Ectodermal cell (in vitro differentiated cells): ENCODE results near the gene RBM47.
"Not testable (repeated sequence)": the region's sequence is repeated elsewhere in the genome, so short reads cannot be mapped to it uniquely, and the experiment has no call there.

ENCODE experiments used
- H3K27ac ChIP-seq: 2 replicates; pipeline ENCODE4 v1.7.0; 2013; ENCODE audit warnings: mild to moderate bottlenecking, low read depth, low read length; ENCODE audit not compliant: insufficient read depth, poor library complexity, severe bottlenecking
- H3K27me3 ChIP-seq: 2 replicates; pipeline ENCODE4 v1.7.0; 2013; ENCODE audit warnings: mild to moderate bottlenecking, low read length; ENCODE audit not compliant: insufficient read depth, control insufficient read depth, poor library complexity, severe bottlenecking
- H3K36me3 ChIP-seq: one replicate; pipeline ENCODE4 v1.7.0; 2013; ENCODE audit warnings: low read length; ENCODE audit not compliant: control insufficient read depth, insufficient read depth
- H3K4me1 ChIP-seq: one replicate; pipeline ENCODE4 v1.7.0; 2013; ENCODE audit warnings: low read length; ENCODE audit not compliant: control insufficient read depth, insufficient read depth
- H3K4me3 ChIP-seq: 2 replicates; pipeline ENCODE4 v1.7.0; 2013; ENCODE audit warnings: low read depth, low read length, control low read depth; ENCODE audit not compliant: insufficient read depth
- H3K9me3 ChIP-seq: 2 replicates; pipeline ENCODE4 v1.7.0; 2013; ENCODE audit warnings: mild to moderate bottlenecking, low read length, moderate library complexity; ENCODE audit not compliant: control insufficient read depth
- WGBS, 2 experiments: methylation state at CpG; one replicate each; pipeline ENCODE4 v1.1.7; 2013; ENCODE audit warnings: missing lambda C conversion rate in 2 of 2; 5-methylcytosine and 5-hydroxymethylcytosine counted together

Gene RBM47

DNA sequence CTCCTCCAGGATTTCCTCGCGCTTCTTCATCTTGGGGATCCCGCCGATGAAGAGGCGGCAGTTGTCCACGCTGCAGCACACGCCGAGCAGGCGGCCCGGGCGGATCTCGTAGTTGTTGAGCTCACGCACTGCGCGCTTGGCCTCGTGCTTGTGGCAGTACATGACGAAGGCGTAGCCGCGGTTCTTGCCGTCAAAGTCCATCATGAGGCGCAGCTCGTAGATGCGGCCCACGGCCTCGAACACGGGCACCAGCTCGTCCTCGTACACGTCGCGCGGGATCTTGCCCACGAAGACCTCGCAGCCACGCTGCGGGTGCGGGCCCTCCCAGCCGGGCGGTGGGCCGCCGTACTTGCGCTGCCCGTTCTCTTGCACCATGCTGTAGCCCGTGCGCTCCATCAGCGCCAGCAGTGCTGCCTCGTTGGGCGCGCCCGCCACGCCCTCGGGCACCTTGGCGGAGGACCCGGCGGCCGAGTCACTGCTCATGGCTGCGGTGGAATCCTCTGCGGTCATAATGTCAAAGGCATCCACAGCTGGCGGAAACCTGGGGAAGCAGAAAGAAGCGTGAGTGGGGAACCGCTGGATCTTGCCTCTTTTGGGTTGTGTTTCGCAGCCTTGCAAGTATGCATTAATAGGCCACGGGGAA, 191.2 kb downstream of the RBM47 start:
- WGBS, 2 experiments, result 95% methylated on average over 64 of the region's 64 CpGs
- no peak overlapping the region for H3K27ac ChIP-seq
- no peaks in the 10 kb centered on the region for H3K27me3 ChIP-seq
- H3K4me1 ChIP-seq, result no peaks in the 10 kb centered on the region
- no peaks in the 10 kb centered on the region for H3K9me3 ChIP-seq
- no peak overlapping the region for H3K4me3 ChIP-seq
- H3K36me3 ChIP-seq, result no peaks in the 10 kb centered on the region

DNA sequence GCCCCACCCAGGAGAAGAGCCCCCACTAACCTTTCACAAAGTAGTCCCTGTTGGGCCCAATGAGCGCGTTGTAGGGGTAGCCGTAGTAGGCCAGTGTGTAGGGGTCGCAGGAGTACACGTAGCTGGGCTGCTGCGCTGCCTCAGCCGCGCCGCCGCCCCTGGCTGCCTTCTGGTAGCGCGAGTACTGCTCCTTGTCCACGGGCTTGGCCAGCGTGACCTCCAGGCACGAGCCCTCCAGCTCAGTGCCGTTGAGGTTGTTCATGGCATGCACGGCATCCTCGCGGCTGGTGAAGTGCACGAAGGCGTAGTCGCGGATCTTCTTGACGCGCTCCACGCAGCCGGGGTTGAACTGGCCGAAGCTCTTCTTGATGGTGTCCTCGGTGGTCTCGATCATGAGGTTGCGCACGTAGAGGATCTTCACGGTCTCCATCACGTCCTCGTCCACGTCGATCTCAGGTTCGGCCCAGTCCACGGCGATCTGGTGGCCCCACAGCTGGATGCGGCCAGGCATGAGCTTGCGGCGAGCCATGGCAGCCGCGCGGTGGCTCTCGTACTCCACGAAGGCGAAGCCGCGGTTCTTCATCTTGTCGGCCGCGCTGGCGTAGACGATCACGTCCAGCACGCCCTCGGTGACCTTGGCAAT, 191.8 kb downstream of the RBM47 start:
- Histone ChIP-seq H3K27ac (no peak overlapping the region), H3K36me3 (no peaks in the 10 kb centered on the region), H3K27me3 (no peaks in the 10 kb centered on the region), H3K4me1 (no peaks in the 10 kb centered on the region), H3K4me3 (no peak overlapping the region), H3K9me3 (no peaks in the 10 kb centered on the region)
- 96 to 97% methylated on average over 59 of the region's 59 CpGs for WGBS, 2 experiments

DNA sequence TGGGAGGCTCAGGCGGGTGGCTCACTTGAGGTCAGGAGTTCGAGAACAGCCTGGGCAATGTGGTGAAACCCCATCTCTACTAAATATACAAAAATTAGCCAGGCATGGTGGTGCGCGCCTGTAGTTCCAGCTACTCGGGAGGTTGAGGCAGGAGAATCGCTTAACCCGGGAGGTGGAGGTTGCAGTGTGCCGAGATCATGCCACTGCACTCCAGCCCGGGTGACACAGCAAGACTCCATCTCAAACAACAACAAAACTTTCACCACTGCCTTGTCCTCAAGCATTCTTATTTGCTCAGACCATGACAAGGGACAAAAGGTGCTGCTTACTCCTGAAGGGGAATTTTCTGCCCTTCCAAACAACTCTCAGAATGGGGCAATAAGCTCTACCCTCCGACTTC, 194.4 kb downstream of the RBM47 start:
- 87 to 90% methylated on average over 10 of the region's 10 CpGs for WGBS, 2 experiments
- not testable (repeated sequence) for H3K27ac ChIP-seq, H3K4me1 ChIP-seq, H3K27me3 ChIP-seq, H3K4me3 ChIP-seq, H3K36me3 ChIP-seq, H3K9me3 ChIP-seq

DNA sequence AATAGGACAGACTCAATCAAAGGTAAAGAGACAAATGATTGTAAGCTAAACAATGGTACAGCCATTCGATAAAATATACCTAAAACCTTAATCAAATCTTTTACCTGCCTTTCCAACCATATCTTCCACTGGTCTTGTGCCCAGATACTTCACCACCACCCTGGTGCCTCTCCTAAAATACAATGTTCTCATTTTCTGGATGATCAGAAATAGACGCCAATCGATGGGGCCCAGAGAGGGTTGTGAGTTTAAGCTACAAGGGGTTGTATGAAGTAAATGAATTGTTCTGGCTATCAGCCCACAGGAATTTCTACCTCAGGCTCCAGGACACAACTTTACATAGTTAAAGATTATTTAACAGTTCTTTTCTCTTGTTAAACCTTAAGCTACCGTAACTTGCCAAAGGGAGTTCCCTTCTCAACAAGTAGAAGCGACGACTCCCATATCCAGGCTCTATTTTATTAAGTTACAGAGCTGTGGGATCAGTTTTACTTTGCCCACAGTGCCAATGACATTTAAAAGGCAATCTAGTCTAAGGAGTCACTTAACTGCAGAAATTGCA, 195.5 kb downstream of the RBM47 start:
- WGBS, 2 experiments, result 95 to 99% methylated on average over 5 to 6 of the region's 6 CpGs
- Histone ChIP-seq H3K9me3 (no peaks in the 10 kb centered on the region), H3K4me1 (no peaks in the 10 kb centered on the region), H3K27me3 (no peaks in the 10 kb centered on the region), H3K36me3 (no peaks in the 10 kb centered on the region), H3K27ac (no peak overlapping the region), H3K4me3 (no peak overlapping the region)

DNA sequence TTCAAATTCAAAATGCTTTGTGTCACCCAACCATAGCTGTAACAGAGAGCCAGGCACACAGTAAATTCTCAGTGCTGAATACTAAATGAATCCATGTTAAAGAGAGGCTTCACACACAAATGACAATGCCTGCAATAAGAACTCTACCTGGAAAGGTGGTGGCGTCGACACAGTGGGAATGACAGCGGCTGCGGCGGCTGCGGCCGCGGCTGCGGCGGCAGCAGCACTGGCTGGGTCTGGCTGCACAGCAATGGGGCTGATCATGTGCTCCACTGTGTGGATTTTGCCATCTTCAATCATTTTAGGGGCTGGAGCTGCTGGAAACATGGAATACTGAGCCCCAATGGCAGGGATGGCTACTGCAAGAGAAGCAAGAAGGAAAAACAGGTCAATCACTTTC, 197.2 kb downstream of the RBM47 start:
- Histone ChIP-seq H3K36me3 (no peaks in the 10 kb centered on the region), H3K27ac (no peak overlapping the region)
- WGBS, 2 experiments, result 95 to 98% methylated on average over 10 of the region's 10 CpGs

DNA sequence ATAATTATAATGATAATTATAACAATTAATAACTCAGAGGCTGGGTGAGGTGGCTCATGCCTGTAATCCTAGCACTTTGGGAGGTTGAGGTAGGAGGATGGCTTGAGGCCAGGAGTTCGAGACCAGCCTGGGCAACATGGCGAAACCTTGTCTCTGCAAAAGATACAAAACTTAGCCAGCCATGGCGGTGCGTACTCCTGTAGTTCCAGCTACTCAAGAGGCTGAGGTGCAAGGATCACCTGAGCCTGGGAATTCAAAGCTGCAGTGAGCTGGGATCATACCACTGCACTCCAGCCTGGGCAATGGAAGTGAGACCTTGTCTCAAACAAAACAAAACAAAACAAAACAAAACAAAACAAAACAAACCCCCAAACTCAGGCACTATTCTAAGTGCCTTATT, 201.8 kb downstream of the RBM47 start:
- not testable (repeated sequence) for H3K4me3 ChIP-seq, H3K27me3 ChIP-seq, H3K9me3 ChIP-seq, H3K36me3 ChIP-seq, H3K27ac ChIP-seq, H3K4me1 ChIP-seq
- 90 to 91% methylated on average over 4 of the region's 4 CpGs for WGBS, 2 experiments

More for the DNA sequence above, 197.2 kb downstream of the RBM47 start:
- Histone ChIP-seq H3K4me3 (no peak overlapping the region), H3K4me1 (no peaks in the 10 kb centered on the region), H3K27me3 (no peaks in the 10 kb centered on the region), H3K9me3 (no peaks in the 10 kb centered on the region)

DNA sequence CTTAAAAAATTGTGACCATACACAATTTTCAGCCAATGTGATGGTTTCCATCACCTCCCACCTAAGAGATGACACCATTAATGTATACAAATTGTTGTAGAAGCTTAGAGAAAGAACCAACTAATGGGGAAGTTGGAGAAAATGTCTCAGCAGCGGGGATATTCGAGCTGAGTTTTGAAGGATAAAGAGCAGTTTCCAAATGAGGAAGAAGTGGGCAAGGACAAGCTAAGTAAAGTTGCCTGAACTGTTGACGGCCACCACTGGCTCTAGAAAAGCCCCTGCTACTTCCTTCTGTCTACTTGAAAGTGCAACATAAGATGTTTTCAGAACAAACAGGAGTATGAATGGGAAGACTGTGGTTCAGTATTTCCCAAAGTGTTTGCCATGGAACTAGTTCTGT, 202.5 kb downstream of the RBM47 start:
- WGBS, 2 experiments, result 94 to 96% methylated on average over 3 of the region's 3 CpGs
- H3K4me1 ChIP-seq, result no peaks in the 10 kb centered on the region
- H3K9me3 ChIP-seq, result no peaks in the 10 kb centered on the region
- no peak overlapping the region for H3K4me3 ChIP-seq
- H3K27me3 ChIP-seq, result no peaks in the 10 kb centered on the region
- no peak overlapping the region for H3K27ac ChIP-seq
- no peaks in the 10 kb centered on the region for H3K36me3 ChIP-seq

DNA sequence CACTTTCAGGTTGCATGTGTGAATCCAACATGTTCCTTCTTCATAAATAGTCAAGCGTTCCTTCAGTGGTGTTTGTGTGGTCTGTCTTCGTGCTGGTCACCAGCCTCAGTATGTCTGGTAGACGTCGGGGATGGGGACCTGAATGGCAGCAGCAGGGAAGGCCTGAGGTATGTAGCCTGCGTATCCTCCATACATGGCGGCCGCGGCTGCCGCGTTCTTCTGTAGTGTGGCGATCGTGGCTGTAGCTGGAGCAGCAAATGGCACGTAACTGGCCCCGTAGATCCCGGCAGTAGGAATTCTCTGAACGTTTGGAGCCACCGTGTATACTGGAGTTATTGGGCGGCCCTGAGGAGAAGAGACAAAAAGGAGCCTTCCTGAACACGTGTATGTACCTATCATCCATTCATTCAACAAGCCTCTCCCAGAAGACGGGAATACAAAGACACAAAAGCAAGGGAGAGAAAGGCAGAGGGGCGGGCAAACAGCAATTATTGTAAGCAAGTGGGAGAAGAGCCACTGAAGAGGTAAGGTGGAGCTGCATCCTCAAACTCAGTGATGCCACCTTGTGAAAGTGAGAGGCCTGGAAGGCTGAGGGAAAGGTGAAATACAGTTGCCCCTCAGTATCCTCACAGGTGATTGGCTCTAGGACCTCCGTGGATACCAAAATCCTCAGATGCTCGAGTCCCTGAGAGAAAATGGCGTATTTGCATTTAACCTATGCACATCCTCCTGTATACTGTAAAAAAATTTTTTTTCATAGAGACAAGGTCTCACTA, 203.7 kb downstream of the RBM47 start:
- Histone ChIP-seq H3K9me3 (no peaks in the 10 kb centered on the region), H3K36me3 (no peaks in the 10 kb centered on the region), H3K27ac (no peak overlapping the region), H3K4me3 (no peak overlapping the region), H3K4me1 (no peaks in the 10 kb centered on the region), H3K27me3 (no peaks in the 10 kb centered on the region)
- WGBS, 2 experiments, result 93 to 95% methylated on average over 24 of the region's 24 CpGs

DNA sequence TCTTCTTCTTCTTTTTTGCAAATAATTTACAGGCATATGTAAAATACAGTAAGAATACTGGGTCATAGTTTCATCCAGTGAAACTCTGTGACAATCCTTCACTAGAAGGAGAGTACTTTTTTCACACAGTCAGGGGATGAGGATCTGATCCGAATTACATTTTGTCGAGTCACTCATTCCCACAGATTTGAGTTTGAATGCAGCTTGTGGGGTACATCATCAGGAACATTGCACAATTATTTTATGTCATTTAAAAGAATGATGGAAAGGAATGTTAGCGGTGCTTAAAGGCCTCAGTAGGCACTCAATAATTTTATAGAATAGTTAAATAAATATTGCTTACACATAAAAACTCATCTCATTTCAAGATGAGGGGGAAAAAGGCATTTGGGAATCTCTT, 205.9 kb downstream of the RBM47 start:
- no peak overlapping the region for H3K27ac ChIP-seq
- no peaks in the 10 kb centered on the region for H3K27me3 ChIP-seq
- H3K4me1 ChIP-seq, result no peaks in the 10 kb centered on the region
- no peak overlapping the region for H3K4me3 ChIP-seq
- H3K9me3 ChIP-seq, result no peaks in the 10 kb centered on the region
- H3K36me3 ChIP-seq, result no peaks in the 10 kb centered on the region
- WGBS, 2 experiments, result 93% methylated on average over 2 of the region's 3 CpGs
